NCI-H524 (cell line): ENCODE measurements around the gene MEIOC.

Experiments used
- DNase-seq, 2 experiments: peaks; one replicate each; lab custom pipeline; 2025; lab: John Stamatoyannopoulos, UW

Gene MEIOC

GRCh38 chr17:44708401-44709263, 52.4 kb downstream of the MEIOC start, which contains the start of gene DBF4B:
TSS of gene DBF4B (plus strand) at chr17:44708665. CDS start at chr17:44708821, 156 bp downstream.
- peak; percentile 87 to 92 for DNase-seq

GRCh38 chr17:44719444-44719843, 63.2 kb downstream of the MEIOC start:
- no peak for DNase-seq

- DNase-seq: no peak
These were observed 66.0 kb downstream of the MEIOC start for GRCh38 chr17:44722254-44722653.
